Heart left ventricle (tissue), 13 donors: Measurements from ENCODE around the gene MEF2A.

ENCODE experiments used
- CTCF ChIP-seq, 12 donors: fragments of 200-600 bp; sonication (generic) in 4 of 12; IDR thresholded peaks; one replicate each; pipeline versions ENCODE4 v1.5.0 to v1.8.0; 2018 to 2022; ENCODE audit warnings: antibody characterized with exemption in 12 of 12, mild to moderate bottlenecking in 5 of 12
- POLR2A ChIP-seq, 2 donors: fragments of 450-650 bp; IDR thresholded peaks; one replicate each; pipeline ENCODE4 v1.6.1; 2017; ENCODE audit warnings: antibody characterized with exemption in 2 of 2, mild to moderate bottlenecking in 2 of 2, moderate library complexity in 2 of 2
- donor health status: ischemic (EF 13 %, LVEDD 7.1; RV severe dilation, severe dysfunction).
- donor health status: DM: no; HTN: yes; CAD: no.
- donor health status: DM: no; HTN: no; CAD: no.
- donor health status: ischemic (EF 25% LVEDD 6.9; RV normal size, moderate dysfunction).
- donor health status: ischemic (EF 25% LVEDD 5.7; RV mildly dilated, moderate dysfunction).
- donor health status: ischemic (EF 35%, LVEDD 5.7; RV mildly dilated, moderate dysfunction).
- donor health status: nonischemic (EF 11% LVEDD 7.7; RV severe dilation, severe dysfunction).
- donor health status: DM: yes; HTN: yes; CAD: no.
- donor health status: PGD.
- donor health status: ischemic (EF 29% LVEDD 5.4; RV normal size, mild dysfunction).
- donor health status: nonischemic (EF 23%, LVEDD 6.1; RV moderate dilation, normal function).

- TF ChIP-seq CTCF (IDR thresholded peaks at IDR 0.05) (no peak), POLR2A (IDR thresholded peaks at IDR 0.05) (peak in 1 of 2 donors; percentile 67)
Observed at GRCh38 chr15:99565299-99566156, at the start of gene MEF2A.
